Peyer's patch (tissue), 4 donors: ENCODE measurements around the gene TMEM207. TPM values are rescaled to one million over a fixed set of nuclear protein-coding genes. Genes with fewer than 3 reads are reported as not detected.

Experiments used
- DNase-seq, 3 donors: peaks; one replicate each; pipeline ENCODE4 v3.0.0-alpha.2; 2017 to 2019
- H3K27ac ChIP-seq, 4 donors: fragments of 200-600 bp; sonication (generic); one replicate each; pipeline ENCODE4 v1.5.1; 2016 to 2019
- H3K27me3 ChIP-seq, 2 donors: fragments of 200-600 bp; sonication (generic); one replicate each; pipeline ENCODE4 v1.5.1; 2019
- H3K36me3 ChIP-seq, 3 donors: fragments of 200-600 bp; sonication (generic); one replicate each; pipeline ENCODE4 v1.5.1; 2016 to 2019
- H3K4me1 ChIP-seq, 4 donors: fragments of 200-600 bp; sonication (generic); one replicate each; pipeline ENCODE4 v1.5.1; 2016 to 2019
- H3K4me3 ChIP-seq, 4 donors: fragments of 200-600 bp; sonication (generic); 1 replicate in 3 of 4; 2 replicates in 1 of 4; pipeline ENCODE4 v1.5.1; 2016 to 2019; ENCODE audit warnings: mild to moderate bottlenecking in 1 of 4
- H3K9me3 ChIP-seq, 4 donors: fragments of 200-600 bp; sonication (generic); one replicate each; pipeline ENCODE4 v1.5.1; 2016 to 2019; ENCODE audit warnings: mild to moderate bottlenecking in 1 of 4
- CTCF ChIP-seq, 6 experiments: fragments of 450-650 bp in 4 of 6; fragments of 200-600 bp in 2 of 6; sonication (generic) in 1 of 6; IDR thresholded peaks; one replicate each; pipeline ENCODE4 v1.5.1; 2017 to 2019; ENCODE audit warnings: antibody characterized with exemption in 6 of 6, mild to moderate bottlenecking in 3 of 6, moderate library complexity in 1 of 6
- POLR2A ChIP-seq, 2 donors: fragments of 450-650 bp; IDR thresholded peaks; one replicate each; pipeline ENCODE4 v1.5.1; 2017; ENCODE audit warnings: antibody characterized with exemption in 2 of 2, mild to moderate bottlenecking in 2 of 2, moderate library complexity in 2 of 2
- total RNA-seq, 4 donors: library from RNA; depleted of rRNA; stranded (reverse); fragments of >200 nt; gene quantifications; one replicate each; pipeline ENCODE4 v1.1.0, GENCODE V29; 2016

TMEM207 gene
- total RNA-seq, 4 donors from 2014 or later, result not detected

- no peak for DNase-seq
- no peaks in the 10 kb centered on the region for H3K9me3 ChIP-seq
- H3K36me3 ChIP-seq, result no peaks in the 10 kb centered on the region
- TF ChIP-seq CTCF (IDR thresholded peaks at IDR 0.05) (no peak), POLR2A (IDR thresholded peaks at IDR 0.05) (no peak)
- no peak overlapping the region for H3K4me3 ChIP-seq
- H3K27ac ChIP-seq, result no peak overlapping the region
- no peaks in the 10 kb centered on the region for H3K27me3 ChIP-seq
- H3K4me1 ChIP-seq, result no peaks in the 10 kb centered on the region
Measured at GRCh38 chr3:190399677-190400076, 50.0 kb downstream of the TMEM207 start.

DNA sequence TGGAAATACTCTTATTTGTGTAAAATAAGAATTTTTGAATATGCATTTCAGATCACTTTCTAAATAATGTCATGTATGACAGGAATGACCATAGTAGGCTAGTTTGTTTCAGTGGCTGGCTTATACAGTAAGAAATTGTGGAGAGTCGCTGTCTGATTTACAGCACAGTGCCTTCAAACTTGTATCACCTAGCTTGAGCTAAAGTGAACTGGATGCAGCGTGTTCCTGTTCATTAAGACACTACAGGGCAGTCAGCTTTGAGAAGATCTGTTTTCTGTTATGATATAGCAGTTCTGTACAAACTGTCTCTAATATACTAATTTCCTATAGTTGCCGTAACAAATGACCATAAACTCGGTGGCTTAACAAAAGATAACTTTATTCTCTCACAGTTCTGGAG, 51.8 kb downstream of the TMEM207 start:
- DNase-seq, result no peak
- no peak overlapping the region for H3K4me3 ChIP-seq
- no peaks in the 10 kb centered on the region for H3K4me1 ChIP-seq
- no peaks in the 10 kb centered on the region for H3K36me3 ChIP-seq
- H3K9me3 ChIP-seq, result no peaks in the 10 kb centered on the region
- no peak overlapping the region for H3K27ac ChIP-seq
- no peak for TF ChIP-seq POLR2A (IDR thresholded peaks at IDR 0.05)
- TF ChIP-seq CTCF (IDR thresholded peaks at IDR 0.05), result no peak
- H3K27me3 ChIP-seq, result no peaks in the 10 kb centered on the region

GRCh38 chr3:190396001-190396400, 53.7 kb downstream of the TMEM207 start:
- DNase-seq, result no peak
- H3K36me3 ChIP-seq, result no peaks in the 10 kb centered on the region
- no peaks in the 10 kb centered on the region for H3K9me3 ChIP-seq
- H3K4me1 ChIP-seq, result no peaks in the 10 kb centered on the region
- H3K27ac ChIP-seq, result no peak overlapping the region
- no peak for TF ChIP-seq CTCF (IDR thresholded peaks at IDR 0.05)
- no peak for TF ChIP-seq POLR2A (IDR thresholded peaks at IDR 0.05)
- no peaks in the 10 kb centered on the region for H3K27me3 ChIP-seq
- no peak overlapping the region for H3K4me3 ChIP-seq

- Histone ChIP-seq H3K36me3 (no peaks in the 10 kb centered on the region), H3K9me3 (no peaks in the 10 kb centered on the region), H3K4me3 (no peak overlapping the region), H3K27ac (no peak overlapping the region), H3K27me3 (no peaks in the 10 kb centered on the region), H3K4me1 (no peaks in the 10 kb centered on the region)
- no peak for DNase-seq
- no peak for TF ChIP-seq POLR2A (IDR thresholded peaks at IDR 0.05)
Measured at GRCh38 chr3:190388703-190389102, 61.0 kb downstream of the TMEM207 start.

- Histone ChIP-seq H3K4me1 (no peaks in the 10 kb centered on the region), H3K4me3 (no peak within 1 kb of the TSS), H3K9me3 (no peaks in the 10 kb centered on the region), H3K36me3 (no peaks in the 10 kb centered on the region), H3K27me3 (no peaks in the 10 kb centered on the region), H3K27ac (no peak within 1 kb of the TSS)
- TF ChIP-seq POLR2A (IDR thresholded peaks at IDR 0.05) (no peak), CTCF (IDR thresholded peaks at IDR 0.05) (no peak)
- DNase-seq, result no peak
Measured at GRCh38 chr3:190387578-190388213, 62.0 kb downstream of the TMEM207 start, which contains the start of gene CLDN16. TSS of gene CLDN16 (plus strand) at chr3:190388163. CDS start at chr3:190388330, 167 bp downstream.

- H3K27me3 ChIP-seq, result no peaks in the 10 kb centered on the region
- no peaks in the 10 kb centered on the region for H3K36me3 ChIP-seq
- no peaks in the 10 kb centered on the region for H3K9me3 ChIP-seq
- no peaks in the 10 kb centered on the region for H3K4me1 ChIP-seq
- no peak for TF ChIP-seq CTCF (IDR thresholded peaks at IDR 0.05)
- TF ChIP-seq POLR2A (IDR thresholded peaks at IDR 0.05), result no peak
- no peak overlapping the region for H3K27ac ChIP-seq
- no peak overlapping the region for H3K4me3 ChIP-seq
- no peak for DNase-seq
Measured at GRCh38 chr3:190385731-190386688, 63.7 kb downstream of the TMEM207 start.
